GM21825 (cell line): ENCODE measurements around the gene SURF1.
"Not testable (repeated sequence)": the region's sequence is repeated elsewhere in the genome, so short reads cannot be mapped to it uniquely, and the experiment has no call there.

Experiments
- ATAC-seq: cut with Tn5 transposase; IDR thresholded peaks from one replicate; pipeline ENCODE4 v1.9.1; 2021; ENCODE audit warnings: mild to moderate bottlenecking, moderate library complexity; ENCODE audit not compliant: unreplicated experiment

Gene SURF1

DNA sequence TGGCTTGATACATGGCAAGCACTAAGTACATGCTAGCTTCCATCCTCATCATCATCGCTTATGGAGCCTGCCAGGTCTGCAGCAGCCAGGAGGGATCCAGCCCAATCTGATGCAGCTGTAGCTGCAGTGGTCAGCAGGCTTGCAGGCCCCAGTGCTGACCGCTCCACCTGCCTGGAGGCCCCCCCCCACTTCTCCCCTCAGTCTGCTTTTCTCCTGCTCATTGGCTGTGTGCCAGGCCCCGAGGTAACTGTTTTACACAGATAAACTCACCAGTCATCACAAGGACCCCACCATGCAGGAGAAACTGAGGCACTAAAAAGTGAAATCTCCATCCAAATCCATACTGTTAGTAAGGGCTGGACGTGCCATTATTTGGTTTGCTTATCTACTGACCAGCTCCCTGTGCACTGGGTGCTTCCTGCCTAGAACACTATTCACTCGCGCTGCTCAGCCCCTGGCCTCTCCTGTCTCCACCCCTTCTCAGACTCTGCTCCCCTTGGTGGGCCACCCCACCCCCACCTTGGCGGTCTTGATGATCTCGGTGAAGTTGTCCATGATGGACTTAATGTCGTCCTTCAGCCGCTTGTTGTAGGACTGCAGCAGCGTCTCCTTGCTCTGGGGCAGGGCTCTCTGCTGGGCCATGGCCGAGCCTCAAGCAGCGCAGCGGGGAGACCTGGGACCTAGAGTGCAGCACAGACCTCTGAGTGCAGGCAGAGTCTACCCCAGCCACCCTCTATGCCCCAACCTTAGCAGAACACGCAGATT lies 10.1 kb downstream of the SURF1 start:
- no peak for ATAC-seq

DNA sequence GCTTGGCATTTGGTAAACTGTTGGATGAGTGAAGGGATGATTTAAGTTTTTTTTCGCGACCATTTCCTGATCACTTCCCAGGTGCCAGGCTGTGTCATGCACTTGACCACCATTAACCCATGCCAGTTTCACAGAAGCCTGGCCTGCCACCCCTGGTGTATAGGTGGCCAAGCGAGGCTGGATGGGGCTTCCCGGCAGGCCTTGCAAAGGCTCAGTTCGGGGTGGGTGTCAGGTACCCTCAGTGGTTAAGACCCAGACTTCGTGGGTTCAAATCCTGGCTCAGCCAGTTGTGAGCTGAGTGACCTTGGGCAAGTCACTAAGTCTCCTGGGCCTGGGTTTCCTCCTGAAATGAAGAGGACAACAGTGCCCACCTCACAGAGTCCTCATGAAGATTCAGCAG lies 10.7 kb downstream of the SURF1 start:
- no peak for ATAC-seq

DNA sequence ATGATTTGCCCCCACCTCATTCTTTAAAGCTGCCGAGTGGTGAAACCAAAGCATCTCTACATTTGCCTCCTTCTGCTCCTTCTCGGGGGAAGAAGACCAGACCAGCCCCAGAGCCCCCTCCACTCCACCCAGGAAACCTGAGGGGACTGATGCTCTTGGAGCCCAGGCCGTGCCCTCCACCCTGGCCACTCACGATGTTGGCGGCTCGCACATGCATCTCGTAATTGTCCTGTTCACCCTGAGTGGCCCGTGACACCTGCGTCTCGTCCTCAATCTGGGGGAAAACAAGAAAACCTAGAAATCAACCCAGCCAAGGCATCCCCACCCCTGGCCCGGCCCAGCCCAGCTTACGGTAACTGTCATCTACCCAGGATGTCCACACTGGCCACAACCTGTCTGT lies 11.3 kb downstream of the SURF1 start:
- no peak for ATAC-seq

DNA sequence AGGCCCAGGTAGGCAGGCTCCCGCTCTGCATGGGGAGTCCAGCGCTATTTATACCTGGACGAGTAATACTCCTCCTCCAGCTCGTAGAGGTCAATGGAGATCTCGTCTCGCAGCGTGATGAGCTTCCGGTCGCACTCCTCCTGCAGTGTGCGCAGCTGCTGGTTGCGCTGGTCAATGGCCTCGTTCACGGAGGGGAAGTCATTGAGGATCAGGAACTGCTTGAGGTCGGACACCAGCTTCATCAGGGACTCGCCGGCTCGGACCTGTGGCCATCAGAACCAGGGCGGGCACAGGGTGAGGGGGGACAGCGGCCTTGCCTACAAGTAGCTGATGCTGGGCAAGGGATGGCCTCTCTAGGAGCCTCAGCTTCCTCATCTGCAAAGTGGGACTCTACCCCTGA lies 12.2 kb downstream of the SURF1 start:
- no peak for ATAC-seq

DNA sequence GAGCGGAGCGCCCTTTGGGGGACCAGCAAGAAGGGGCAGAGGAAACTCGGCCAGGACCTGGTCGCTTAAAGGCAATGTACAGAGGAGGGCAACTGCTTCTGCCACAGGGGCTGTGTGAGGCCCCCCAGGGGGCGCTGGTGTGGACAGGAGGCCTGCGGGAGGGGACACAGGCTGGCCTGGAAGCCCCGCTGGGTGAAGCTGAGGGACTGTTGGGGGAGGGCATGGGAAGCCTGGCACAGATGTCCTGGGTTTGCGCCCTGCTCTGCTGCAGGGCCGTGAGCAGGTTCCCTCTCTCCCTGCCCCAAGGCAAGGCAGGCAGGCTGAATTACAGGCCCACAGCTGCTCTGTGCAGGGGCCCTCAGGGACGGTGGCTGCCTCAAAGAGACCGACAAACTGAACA lies 13.7 kb downstream of the SURF1 start:
- no peak for ATAC-seq

DNA sequence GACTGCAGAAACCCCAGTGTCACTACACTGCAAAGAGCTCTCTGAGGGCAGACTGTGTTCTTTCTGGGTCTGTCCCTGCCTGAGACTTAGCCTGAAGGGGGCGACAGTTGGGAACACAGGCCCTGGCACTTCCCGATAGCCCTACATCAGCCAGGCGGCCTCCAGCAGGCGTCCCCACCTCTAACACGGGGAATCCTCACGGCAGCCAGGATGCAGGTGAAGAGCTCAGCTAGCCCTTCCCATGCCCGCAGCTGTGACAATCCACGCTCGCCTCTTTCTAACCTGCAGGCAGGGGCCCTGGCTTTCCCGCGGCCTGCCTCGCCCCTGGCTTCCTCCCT lies 14.2 kb downstream of the SURF1 start:
- ATAC-seq = no peak

DNA sequence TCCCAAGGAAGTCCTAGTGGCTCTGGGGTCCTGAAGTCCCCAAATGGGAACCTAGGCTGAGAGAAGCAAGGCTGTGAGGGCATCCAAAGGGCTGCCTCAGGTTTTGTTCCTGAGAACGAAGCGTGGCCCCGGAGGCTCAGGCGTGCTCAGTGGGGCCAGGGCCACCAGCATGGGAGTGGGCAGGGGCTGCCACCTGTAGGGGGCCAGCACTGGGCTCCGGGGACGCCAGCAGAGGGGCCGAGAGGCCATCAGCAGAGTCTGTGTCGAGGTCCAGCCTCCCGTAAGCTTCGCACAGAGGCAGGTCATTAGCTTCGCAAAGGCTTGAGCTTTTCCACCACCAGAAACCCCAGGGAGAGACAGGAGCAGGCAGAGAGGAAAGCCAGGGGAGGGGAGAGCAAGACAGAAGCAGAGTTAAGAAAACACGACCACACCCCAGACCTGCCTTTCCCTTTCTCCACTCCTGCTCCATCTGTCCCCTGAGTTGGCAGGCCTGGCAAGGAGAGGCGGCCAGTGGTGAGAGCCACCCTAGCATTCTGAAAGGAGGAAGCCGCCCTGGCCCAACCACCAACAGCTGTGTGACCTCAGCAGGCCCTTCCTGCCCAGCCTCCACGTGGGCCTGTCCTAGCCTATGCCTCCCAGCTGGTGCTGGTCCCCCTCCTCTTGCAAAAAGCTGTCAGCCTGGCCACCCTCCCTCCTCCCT lies 14.8 kb downstream of the SURF1 start:
- no peak for ATAC-seq

DNA sequence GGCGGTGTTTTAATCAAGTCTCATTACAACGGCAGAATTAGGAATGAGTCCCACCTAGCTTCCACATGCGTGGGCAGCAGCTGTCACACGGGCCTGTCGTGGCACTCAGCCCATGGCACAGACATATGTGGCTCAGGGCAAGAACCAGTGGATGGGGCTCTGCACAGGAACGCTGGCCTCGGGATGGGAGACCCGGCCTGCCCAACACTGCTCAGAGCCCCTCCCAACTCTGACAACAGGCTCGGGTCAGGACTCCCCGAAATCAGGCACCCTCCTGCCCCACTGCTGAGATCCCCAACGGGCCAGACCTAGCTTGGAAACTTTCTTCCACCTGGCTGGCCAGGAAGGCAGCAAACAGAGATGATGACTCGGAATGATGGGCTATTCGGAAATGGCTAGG lies 15.4 kb downstream of the SURF1 start:
- no peak for ATAC-seq

DNA sequence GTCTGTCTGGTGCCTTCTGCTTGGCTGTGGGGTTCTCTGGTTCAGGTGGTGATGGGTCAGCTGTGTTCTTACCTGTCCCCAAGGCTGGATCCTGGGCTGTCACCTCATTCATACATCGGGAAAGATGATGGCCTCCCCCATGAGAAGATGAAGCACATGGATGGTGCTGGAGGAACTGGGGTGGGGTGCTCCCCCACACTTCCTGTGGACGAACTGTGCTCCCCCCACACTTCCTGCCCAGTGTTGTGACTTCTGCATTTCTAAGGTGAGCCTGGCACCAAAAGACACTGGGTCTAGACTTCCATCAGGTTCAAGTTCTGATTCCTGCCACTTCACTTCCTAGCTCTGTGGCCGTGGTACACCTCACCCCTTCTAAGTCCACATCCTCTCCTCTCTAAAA lies 16.0 kb downstream of the SURF1 start:
- ATAC-seq = no peak

DNA sequence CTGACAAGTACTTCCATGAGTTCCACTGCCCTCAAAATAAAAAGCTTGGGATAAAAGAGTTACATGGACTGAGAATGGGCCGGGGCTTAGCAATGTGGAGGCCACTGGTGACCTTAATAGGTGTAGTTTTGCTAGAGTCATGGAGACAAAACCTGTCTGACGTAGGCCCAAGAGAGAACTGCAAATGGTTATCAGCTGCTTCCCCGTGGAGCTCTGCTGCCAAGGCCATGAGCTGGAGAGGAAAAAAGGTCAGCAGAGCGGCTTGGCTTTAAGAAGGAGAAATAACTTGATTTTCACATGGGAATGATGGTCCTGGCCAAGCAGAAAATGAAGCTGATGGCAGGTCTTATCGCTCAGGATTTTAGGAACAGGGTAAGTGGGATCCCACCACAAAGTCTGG lies 16.6 kb downstream of the SURF1 start:
- ATAC-seq = no peak

DNA sequence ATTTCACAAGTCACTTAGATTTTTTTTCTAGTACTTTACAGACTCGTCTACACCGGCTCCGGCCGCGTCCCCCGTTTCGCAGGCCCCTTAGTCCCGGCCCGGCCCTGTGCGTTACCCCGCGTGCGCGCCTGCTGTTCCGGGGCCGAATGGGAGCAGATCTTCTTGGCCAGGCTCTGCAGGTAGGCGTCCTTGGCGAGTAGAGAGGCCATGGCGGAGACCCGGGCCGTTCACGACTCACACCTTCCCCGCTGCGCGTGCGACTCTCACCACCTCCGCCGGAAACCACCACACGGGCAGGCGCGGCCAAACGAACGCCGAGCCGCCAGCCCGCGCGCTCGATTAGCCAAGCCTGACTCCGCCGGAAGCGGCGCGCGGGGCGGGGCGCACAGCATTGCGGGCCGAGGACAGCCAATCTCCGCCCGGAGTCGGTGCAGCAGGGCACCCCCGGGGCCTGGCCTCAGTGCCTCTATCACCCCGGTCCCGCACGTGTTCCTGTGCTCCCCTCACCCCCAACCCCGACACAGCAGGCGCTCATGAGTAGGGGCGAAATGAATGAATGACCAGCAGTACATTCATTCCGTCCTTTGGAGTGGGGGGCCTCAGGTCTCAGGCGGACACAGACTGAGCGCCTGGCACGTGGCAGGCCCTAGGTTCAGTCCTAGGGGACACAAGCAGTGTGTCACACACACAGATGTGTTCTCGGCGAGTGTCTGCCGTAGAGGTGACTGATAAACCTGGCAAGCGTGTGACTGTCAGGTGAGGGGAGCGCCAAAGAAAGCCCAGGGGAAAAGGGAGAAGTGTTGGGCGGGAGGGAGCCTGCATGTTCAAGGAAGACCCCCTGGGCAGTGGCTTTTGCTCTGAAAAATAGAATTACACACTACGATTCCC lies 20.1 kb downstream of the SURF1 start, which contains the start of gene SURF6:
SURF6 (minus strand) TSS at position 265 of the 888 bp plus-strand sequence; CDS start at position 209, 56 bp downstream.
- peak; percentile 75 for ATAC-seq

DNA sequence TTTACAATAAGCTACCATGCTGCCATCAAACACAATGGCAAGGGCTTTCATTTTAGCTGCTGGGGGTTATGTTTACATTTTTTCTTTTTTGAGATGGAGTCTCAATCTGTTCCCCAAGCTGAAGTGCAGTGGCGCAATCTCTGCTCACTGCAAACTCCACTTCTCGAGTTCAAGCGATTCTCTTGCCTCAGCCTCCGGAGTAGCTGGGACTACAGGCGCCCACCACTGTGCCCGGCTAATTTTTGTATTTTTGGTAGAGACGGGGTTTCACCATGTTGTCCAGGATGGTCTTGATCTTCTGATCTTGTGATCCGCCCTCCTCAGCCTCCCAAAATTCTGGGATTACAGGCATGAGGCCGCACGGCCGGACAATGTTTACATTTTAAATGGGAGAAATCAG lies 21.4 kb downstream of the SURF1 start:
- not testable (repeated sequence) for ATAC-seq

DNA sequence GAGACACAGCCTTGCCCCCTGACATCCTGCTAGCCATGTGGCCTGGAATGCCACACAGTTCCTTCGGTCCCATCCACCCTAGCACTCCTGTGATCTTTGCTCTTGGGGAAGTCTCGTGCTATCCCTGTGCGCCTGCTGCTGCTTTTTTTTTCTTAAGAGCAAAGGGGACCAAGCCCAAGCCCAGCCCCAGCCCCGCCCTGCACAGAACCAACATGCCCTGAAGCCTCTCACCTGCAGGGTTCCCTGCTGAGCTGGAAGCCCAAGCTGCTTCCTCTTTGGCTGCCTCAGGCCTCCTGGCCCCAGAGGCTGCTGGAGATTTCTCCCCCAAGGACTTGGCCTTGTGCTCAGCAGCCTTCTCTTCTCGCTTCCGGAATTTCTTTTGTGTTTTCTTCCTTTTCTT lies 22.1 kb downstream of the SURF1 start:
- no peak for ATAC-seq

DNA sequence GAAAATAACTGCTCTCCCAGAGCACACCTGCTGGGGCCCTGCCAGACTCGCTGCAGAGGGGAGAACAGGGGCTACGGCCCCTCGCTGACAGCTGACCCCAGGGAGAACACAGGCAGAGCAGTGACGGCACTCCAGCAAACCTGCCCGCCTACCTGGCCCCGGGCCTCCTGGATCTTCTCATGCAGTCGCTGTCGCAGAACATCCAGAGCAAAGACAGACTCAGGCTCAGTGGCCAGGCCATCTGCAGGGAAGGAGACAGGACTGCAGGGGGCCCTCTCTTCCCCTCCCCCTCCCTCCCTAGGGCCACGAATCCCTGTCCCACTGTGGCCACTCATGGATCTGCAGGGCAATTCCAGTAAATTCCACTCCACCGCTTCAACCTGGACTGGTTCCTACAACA lies 22.7 kb downstream of the SURF1 start:
- ATAC-seq = no peak

DNA sequence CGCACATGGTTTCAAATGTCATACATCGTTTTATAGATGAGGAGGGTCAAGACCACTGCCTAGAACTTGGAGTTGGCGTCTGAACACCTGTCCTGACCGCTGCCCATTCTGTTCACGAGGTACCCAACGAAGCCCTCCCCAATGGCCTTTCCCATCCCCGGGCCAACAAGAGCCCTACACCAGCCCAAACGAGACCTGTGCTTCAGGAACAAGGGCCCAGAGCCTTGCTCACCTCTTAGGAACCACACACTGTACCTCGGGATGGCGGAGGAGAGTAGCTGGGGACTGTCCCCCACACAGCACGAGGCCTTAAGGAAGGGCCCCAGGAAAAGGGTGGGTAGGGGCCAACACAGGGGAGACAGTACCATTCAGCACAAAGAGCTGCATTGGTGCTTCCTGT lies 23.3 kb downstream of the SURF1 start:
- ATAC-seq = no peak

DNA sequence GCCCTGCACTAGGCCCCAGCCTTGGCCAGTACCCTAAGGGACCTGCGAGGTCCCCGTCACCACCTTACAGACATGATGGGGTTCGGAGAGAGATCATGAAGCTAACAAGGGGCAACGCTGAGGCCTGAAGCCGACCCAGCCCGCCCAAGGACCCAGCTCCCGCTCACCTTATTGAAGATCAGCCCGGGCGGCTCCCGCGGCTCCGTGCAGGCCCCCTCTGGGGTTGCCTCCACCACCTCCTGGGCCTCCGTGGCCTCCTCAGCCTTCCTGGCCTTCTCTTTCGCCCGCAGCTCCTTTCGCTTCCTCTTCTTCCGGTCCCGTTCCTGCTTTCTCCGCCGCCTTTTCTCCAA lies 23.9 kb downstream of the SURF1 start:
- no peak for ATAC-seq

DNA sequence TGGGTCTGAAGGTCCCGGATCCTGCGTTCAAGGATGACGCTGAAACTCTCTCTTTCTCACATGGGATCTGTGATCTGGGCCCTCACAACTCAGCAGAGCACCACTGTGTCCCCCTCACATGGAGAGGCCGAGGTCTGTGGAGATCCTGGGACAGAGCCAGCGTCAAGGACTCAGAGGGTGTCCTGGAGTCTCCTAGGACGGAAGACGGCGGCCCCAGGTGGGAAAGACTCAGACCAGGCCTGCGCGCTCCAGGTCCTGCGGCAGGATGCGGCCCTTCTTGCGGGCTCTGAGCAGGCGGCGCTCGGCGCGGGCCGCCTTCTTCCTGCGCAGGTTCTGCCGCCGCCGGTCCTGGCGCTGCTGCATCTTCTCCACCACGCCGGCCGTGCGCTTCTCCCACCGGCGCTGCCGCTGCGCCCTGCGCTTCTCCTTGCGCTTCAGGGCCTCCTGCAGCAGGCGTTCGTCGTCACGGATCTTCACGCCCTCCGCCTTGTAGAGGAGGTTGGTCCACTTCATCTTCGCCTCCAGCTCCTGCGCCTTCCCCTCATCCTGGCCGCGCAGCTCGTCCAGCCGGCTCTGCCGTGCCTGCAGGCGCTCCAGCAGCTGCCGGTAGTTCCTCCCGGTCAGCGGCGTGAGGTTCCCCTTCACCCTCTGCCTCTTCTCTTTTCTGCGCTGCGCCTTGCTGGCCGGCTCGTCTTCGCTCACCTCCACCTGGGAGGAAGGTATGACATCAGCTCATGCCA lies 24.5 kb downstream of the SURF1 start:
- no peak for ATAC-seq

DNA sequence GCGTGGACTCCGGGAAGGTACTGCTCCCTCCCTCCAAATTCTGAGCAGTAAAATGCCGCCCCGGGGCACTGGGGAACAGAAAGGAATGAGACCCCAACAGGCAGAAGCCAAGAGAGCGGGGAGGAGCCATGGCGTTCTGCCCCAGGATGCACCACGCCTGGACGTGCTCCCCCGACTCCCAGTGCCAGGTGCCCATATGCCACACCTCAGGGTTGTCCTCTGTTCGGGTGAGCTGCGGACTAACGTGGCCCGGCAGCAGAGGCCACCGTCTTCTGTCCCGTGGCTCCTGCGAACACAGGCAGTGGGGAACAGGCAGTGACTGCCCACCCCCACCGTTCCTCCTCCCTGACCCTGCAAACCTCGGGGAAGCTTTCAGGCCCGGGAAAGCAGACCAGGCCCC lies 25.1 kb downstream of the SURF1 start:
- ATAC-seq = no peak

DNA sequence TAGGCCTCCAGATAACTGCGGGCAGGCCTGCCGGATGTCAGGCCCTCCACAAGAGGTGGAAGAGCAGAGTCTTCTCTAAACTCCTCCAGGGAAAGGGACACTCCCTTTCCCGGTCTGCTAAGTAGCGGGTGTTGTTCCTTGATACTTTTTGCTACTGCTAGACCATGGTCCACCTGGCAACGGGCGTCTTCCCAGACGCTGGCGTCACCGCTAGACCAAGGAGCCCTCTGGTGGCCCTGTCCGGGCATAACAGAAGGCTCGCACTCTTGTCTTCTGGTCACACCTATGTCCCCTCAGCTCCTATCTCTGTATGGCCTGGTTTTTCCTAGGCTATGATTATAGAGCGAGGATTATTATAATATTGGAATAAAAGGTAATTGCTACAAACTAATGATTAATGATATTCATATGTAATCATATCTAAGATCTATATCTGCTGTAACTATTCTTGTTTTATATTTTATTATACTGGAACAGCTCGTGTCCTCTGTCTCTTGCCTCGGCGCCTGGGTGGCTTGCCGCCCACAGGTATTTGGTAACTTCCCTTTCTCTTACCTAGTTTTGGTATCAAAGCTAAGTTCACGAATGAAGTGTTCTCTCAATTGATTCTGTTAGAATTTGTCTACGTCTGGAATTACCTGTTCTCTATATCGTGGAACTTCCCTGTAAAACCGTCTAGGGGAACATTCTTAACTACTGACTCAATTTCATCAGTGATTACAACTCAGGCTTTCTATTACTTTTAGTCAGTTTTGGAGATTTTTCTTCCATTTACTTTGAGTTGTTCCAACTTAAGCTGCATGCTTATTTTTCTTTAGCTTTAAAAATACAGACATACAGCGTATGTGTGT lies 26.8 kb downstream of the SURF1 start:
- not testable (repeated sequence) for ATAC-seq

DNA sequence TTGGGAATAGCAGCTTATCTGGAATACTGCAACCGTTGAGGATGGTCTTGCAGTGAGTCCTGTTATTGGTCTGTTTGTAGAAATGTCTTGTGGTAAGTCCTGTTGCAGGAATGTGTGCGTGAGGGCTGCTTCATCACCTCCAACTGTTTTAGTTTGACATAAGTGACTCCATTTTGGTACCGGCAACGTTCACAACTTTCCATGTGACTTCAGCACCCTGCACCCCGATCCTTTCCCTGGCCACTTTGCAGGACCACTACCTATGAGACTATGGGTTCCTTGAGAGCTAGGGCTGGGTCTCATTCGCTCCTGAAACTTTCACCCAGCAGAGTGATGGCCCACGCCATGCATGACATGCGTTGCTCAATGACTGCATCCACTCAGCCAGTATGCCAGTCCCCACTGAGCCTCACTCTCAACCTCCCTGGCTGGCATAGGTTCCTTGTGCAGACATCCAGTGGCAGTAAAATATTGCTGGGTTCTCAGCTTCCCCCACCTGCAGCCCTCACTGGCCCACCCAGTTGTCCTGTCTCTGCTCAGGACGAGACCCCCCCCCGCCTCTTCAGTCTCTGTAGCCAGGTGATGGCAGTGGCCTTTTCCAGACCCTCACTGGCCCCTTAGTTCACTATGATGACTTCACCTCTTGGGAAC lies 28.3 kb downstream of the SURF1 start:
- ATAC-seq = no peak
